Panc1 (cell line): ENCODE measurements around the gene BANF1. TPM values are rescaled to one million over a fixed set of nuclear protein-coding genes. Genes with fewer than 3 reads are reported as not detected.

Experiments used
- ATAC-seq: fragments of 200-7000 bp; cut with Tn5 transposase; 2 replicates; pipeline ENCODE4 v1.9.1; 2020; ENCODE audit warnings: mild to moderate bottlenecking, moderate library complexity
- BruUV-seq: library from RNA; stranded (reverse); fragments of 400-500 nt; replicated peaks from 2 replicates; lab custom pipeline; 2021; lab: Mats Ljungman, UMichigan
- CTCF ChIA-PET: fragments of 300-600 bp; sonication (Branson Sonifier 250); formaldehyde crosslinking; loops from one replicate; lab custom pipeline; 2022; ENCODE audit warnings: antibody characterized with exemption; lab: Charles Lee
- POLR2A ChIA-PET: fragments of 300-600 bp; sonication (Branson Sonifier 250); formaldehyde crosslinking; loops from one replicate; lab custom pipeline; 2022; ENCODE audit warnings: antibody characterized with exemption; lab: Charles Lee
- DNase-seq: peaks from one replicate; pipeline ENCODE4 v3.0.0-alpha.2; 2010; ENCODE audit warnings: low read depth, low spot score
- H3K27ac ChIP-seq: 2 replicates; pipeline ENCODE4 v1.5.1; 2011; ENCODE audit warnings: mild to moderate bottlenecking, low read length, inconsistent platforms
- H3K27me3 ChIP-seq: fragments of 200-500 bp; sonication (Bioruptor generic); 2 replicates; pipeline ENCODE4 v1.6.0; 2014; ENCODE audit warnings: low read length, inconsistent platforms; ENCODE audit not compliant: control insufficient read depth, insufficient read depth
- H3K36me3 ChIP-seq: fragments of 200-500 bp; sonication (Bioruptor generic); 2 replicates; pipeline ENCODE4 v1.5.1; 2014; ENCODE audit warnings: inconsistent platforms, mild to moderate bottlenecking, low read length, moderate library complexity; ENCODE audit not compliant: control insufficient read depth, insufficient read depth
- H3K4me1 ChIP-seq: 2 replicates; pipeline ENCODE4 v1.5.1; 2011; ENCODE audit warnings: inconsistent platforms, mild to moderate bottlenecking, low read length, moderate library complexity; ENCODE audit not compliant: control insufficient read depth, insufficient read depth
- H3K4me3 ChIP-seq, 2 experiments: 2 replicates each; pipeline ENCODE4 v1.5.1; 2011 to 2012; ENCODE audit warnings: low read depth in 2 of 2, low read length in 2 of 2, mild to moderate bottlenecking in 2 of 2, inconsistent platforms in 1 of 2, moderate library complexity in 1 of 2
- H3K9me3 ChIP-seq: fragments of 200-500 bp; sonication (Bioruptor generic); 2 replicates; pipeline ENCODE4 v1.5.1; 2014; ENCODE audit warnings: low read depth, mild to moderate bottlenecking, inconsistent platforms, low read length, moderate library complexity; ENCODE audit not compliant: control insufficient read depth, insufficient read depth
- POLR2AphosphoS5 ChIP-seq: IDR thresholded peaks from 2 replicates; pipeline ENCODE4 v1.6.1; 2012; ENCODE audit warnings: mild to moderate bottlenecking, low read depth, low read length, moderate library complexity
- SIN3A ChIP-seq: IDR thresholded peaks from 2 replicates; pipeline ENCODE4 v1.6.1; 2012; ENCODE audit warnings: low read depth, mild to moderate bottlenecking, low read length, moderate library complexity, borderline replicate concordance; ENCODE audit not compliant: insufficient read depth
- TCF7L2 ChIP-seq: IDR thresholded peaks from 2 replicates; pipeline ENCODE4 v1.6.1; 2011; ENCODE audit warnings: mild to moderate bottlenecking, low read depth, low read length, inconsistent platforms
- in situ Hi-C: cut with HindIII; loops from 2 replicates; pipeline ENCODE4 v1.10.0; 2016; ENCODE audit warnings: low sequenced_read_pairs, low pct_unique_long_range_greater_than_20kb
- intact Hi-C: fragments of 100-400 bp; cut with micrococcal nuclease; formaldehyde crosslinking; loops from one replicate; pipeline ENCODE4 v1.10.0; 2022; ENCODE audit not compliant: unreplicated experiment
- total RNA-seq: library from RNA; stranded (reverse); gene quantifications from one replicate; pipeline ENCODE4 v1.2.1, GENCODE V29; 2021; ENCODE audit not compliant: unreplicated experiment
- TF ChIP-seq, protein P1 (sequence below), 2 experiments: IDR thresholded peaks; 2 replicates each; pipeline ENCODE4 v1.6.1; 2011 to 2012; ENCODE audit warnings: low read depth in 2 of 2, control low read depth in 1 of 2, low read length in 1 of 2, mild to moderate bottlenecking in 1 of 2, moderate library complexity in 1 of 2; ENCODE audit not compliant: insufficient read depth in 1 of 2
- TF ChIP-seq, protein P2 (sequence below): fragments of 450-650 bp; IDR thresholded peaks from 2 replicates; pipeline ENCODE4 v1.5.1; 2017; ENCODE audit warnings: mild to moderate bottlenecking

BANF1 gene
- total RNA-seq, 1 experiment from 2014 or later, result 494 TPM

- TF ChIP-seq POLR2AphosphoS5 (no peak), TCF7L2 (no peak), SIN3A (no peak)
- TF ChIP-seq, protein P1, sequence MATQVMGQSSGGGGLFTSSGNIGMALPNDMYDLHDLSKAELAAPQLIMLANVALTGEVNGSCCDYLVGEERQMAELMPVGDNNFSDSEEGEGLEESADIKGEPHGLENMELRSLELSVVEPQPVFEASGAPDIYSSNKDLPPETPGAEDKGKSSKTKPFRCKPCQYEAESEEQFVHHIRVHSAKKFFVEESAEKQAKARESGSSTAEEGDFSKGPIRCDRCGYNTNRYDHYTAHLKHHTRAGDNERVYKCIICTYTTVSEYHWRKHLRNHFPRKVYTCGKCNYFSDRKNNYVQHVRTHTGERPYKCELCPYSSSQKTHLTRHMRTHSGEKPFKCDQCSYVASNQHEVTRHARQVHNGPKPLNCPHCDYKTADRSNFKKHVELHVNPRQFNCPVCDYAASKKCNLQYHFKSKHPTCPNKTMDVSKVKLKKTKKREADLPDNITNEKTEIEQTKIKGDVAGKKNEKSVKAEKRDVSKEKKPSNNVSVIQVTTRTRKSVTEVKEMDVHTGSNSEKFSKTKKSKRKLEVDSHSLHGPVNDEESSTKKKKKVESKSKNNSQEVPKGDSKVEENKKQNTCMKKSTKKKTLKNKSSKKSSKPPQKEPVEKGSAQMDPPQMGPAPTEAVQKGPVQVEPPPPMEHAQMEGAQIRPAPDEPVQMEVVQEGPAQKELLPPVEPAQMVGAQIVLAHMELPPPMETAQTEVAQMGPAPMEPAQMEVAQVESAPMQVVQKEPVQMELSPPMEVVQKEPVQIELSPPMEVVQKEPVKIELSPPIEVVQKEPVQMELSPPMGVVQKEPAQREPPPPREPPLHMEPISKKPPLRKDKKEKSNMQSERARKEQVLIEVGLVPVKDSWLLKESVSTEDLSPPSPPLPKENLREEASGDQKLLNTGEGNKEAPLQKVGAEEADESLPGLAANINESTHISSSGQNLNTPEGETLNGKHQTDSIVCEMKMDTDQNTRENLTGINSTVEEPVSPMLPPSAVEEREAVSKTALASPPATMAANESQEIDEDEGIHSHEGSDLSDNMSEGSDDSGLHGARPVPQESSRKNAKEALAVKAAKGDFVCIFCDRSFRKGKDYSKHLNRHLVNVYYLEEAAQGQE (IDR thresholded peaks at IDR 0.05; ENCODE audit: insufficient read depth in 1 of 2, low read depth in 2 of 2, low read length in 1 of 2), result no peak
- TF ChIP-seq, protein P2, sequence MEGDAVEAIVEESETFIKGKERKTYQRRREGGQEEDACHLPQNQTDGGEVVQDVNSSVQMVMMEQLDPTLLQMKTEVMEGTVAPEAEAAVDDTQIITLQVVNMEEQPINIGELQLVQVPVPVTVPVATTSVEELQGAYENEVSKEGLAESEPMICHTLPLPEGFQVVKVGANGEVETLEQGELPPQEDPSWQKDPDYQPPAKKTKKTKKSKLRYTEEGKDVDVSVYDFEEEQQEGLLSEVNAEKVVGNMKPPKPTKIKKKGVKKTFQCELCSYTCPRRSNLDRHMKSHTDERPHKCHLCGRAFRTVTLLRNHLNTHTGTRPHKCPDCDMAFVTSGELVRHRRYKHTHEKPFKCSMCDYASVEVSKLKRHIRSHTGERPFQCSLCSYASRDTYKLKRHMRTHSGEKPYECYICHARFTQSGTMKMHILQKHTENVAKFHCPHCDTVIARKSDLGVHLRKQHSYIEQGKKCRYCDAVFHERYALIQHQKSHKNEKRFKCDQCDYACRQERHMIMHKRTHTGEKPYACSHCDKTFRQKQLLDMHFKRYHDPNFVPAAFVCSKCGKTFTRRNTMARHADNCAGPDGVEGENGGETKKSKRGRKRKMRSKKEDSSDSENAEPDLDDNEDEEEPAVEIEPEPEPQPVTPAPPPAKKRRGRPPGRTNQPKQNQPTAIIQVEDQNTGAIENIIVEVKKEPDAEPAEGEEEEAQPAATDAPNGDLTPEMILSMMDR, result no peak
- no peak overlapping the region for H3K4me3 ChIP-seq
- no peaks in the 10 kb centered on the region for H3K9me3 ChIP-seq
- no peaks in the 10 kb centered on the region for H3K27me3 ChIP-seq
- no peaks in the 10 kb centered on the region for H3K4me1 ChIP-seq
- ChIA-PET CTCF (interaction anchor here (0.7 kb wide), 1 partner anchor 290 kb away, joined by 3 read pairs; no protein-coding TSS in a partner anchor), POLR2A (no interaction called here)
- in situ Hi-C loops (no loop called here), intact Hi-C loops (no loop called here)
- no peak for DNase-seq
- ATAC-seq, result no peak
- H3K27ac ChIP-seq, result no peak overlapping the region
- peaks cover 3% of the 10 kb centered on the region; the same call in 1 of the 2 replicates for H3K36me3 ChIP-seq
- no TSS peak for BruUV-seq
These were observed 10.2 kb upstream of the BANF1 start for GRCh38 chr11:65992056-65992455.

- no peak overlapping the region for H3K4me3 ChIP-seq
- DNase-seq, result no peak
- no TSS peak for BruUV-seq
- peaks cover 14% of the 10 kb centered on the region for H3K4me1 ChIP-seq
- H3K36me3 ChIP-seq, result peaks cover 29% of the 10 kb centered on the region
- in situ Hi-C loops (no loop called here), intact Hi-C loops (no loop called here)
- H3K27me3 ChIP-seq, result no peaks in the 10 kb centered on the region
- CTCF ChIA-PET, result no interaction called here
- no peaks in the 10 kb centered on the region for H3K9me3 ChIP-seq
- TF ChIP-seq SIN3A (no peak), POLR2AphosphoS5 (no peak), TCF7L2 (no peak)
- TF ChIP-seq, protein P1 (IDR thresholded peaks at IDR 0.05; ENCODE audit: insufficient read depth in 1 of 2, low read depth in 2 of 2, low read length in 1 of 2), result no peak
- TF ChIP-seq, protein P2, result no peak
- POLR2A ChIA-PET, result interaction anchor here (0.7 kb wide), 1 partner anchor 88 kb away, joined by 10 read pairs; no protein-coding TSS in a partner anchor
- H3K27ac ChIP-seq, result no peak overlapping the region
- no peak for ATAC-seq
These were observed 5.0 kb upstream of the BANF1 start for GRCh38 chr11:65997286-65997685.
